HEK293 (cell line): Measurements from ENCODE around the gene BBOX1.
A peak's percentile ranks its signal among the peaks of the same experiment; 100 is the strongest.
"Not testable (repeated sequence)": the region's sequence is repeated elsewhere in the genome, so short reads cannot be mapped to it uniquely, and the experiment has no call there.

ENCODE experiments used
- CTCF ChIA-PET: fragments of 350-600 bp; formaldehyde crosslinking; extraction: SDS; loops from one replicate; lab custom pipeline; 2021; ENCODE audit warnings: antibody characterized with exemption; lab: Yijun Ruan, JAX
- POLR2A ChIA-PET: fragments of 300-600 bp; formaldehyde crosslinking; extraction: SDS; loops from one replicate; lab custom pipeline; 2020; ENCODE audit warnings: antibody characterized with exemption, inconsistent platforms; lab: Yijun Ruan, JAX
- H3K27ac ChIP-seq: fragments of 200-500 bp; sonication (Bioruptor generic); 2 replicates; pipeline ENCODE4 v1.5.1; 2014; ENCODE audit warnings: low read depth, low read length, control low read depth, inconsistent platforms; ENCODE audit errors: extremely low read depth
- H3K36me3 ChIP-seq, 2 experiments: fragments of 200-500 bp in 1 of 2; sonication (Bioruptor generic) in 1 of 2; 1 replicate in 1 of 2; 2 replicates in 1 of 2; pipeline ENCODE4 v1.5.1; 2014 to 2017; ENCODE audit warnings: inconsistent platforms in 2 of 2, low read length in 2 of 2; ENCODE audit not compliant: control insufficient read depth in 2 of 2, insufficient read depth in 1 of 2
- H3K4me1 ChIP-seq: fragments of 200-500 bp; sonication (Bioruptor generic); 2 replicates; pipeline ENCODE4 v1.5.1; 2014; ENCODE audit warnings: mild to moderate bottlenecking, low read length, inconsistent platforms; ENCODE audit not compliant: control insufficient read depth, insufficient read depth
- H3K4me3 ChIP-seq: 2 replicates; pipeline ENCODE4 v1.5.1; 2011; ENCODE audit warnings: low read depth, mild to moderate bottlenecking, control low read depth, low read length, moderate library complexity
- H3K9me3 ChIP-seq: fragments of 200-500 bp; sonication (Bioruptor generic); 2 replicates; pipeline ENCODE4 v1.5.1; 2014; ENCODE audit warnings: low read depth, low read length, inconsistent platforms; ENCODE audit not compliant: control insufficient read depth, insufficient read depth
- BCL11A ChIP-seq: fragments of 450-650 bp; formaldehyde crosslinking; IDR thresholded peaks from 2 replicates; pipeline ENCODE4 v1.5.1; 2016; ENCODE audit warnings: low read depth, missing biosample characterization, missing genetic modification characterization
- FEZF1 ChIP-seq: fragments of 450-650 bp; formaldehyde crosslinking; IDR thresholded peaks from 2 replicates; pipeline ENCODE4 v1.5.1; 2016; ENCODE audit warnings: missing biosample characterization, missing genetic modification characterization
- SETDB1 ChIP-seq: IDR thresholded peaks from one replicate; pipeline ENCODE4 v1.6.1; 2017; ENCODE audit warnings: mild to moderate bottlenecking, low read length, moderate library complexity, mixed read lengths; ENCODE audit not compliant: insufficient read length
- TCF7L2 ChIP-seq: IDR thresholded peaks from 2 replicates; pipeline ENCODE4 v1.6.1; 2011; ENCODE audit warnings: low read depth, mild to moderate bottlenecking, inconsistent platforms, low read length, moderate library complexity, borderline replicate concordance
- WT1 ChIP-seq: fragments of 450-650 bp; formaldehyde crosslinking; IDR thresholded peaks from 2 replicates; pipeline ENCODE4 v1.5.1; 2016; ENCODE audit warnings: missing biosample characterization, missing genetic modification characterization
- ZEB2 ChIP-seq: fragments of 450-650 bp; formaldehyde crosslinking; IDR thresholded peaks from 2 replicates; pipeline ENCODE4 v1.5.1; 2016; ENCODE audit warnings: missing biosample characterization, missing genetic modification characterization
- ZNF18 ChIP-seq: fragments of 450-650 bp; formaldehyde crosslinking; IDR thresholded peaks from 2 replicates; pipeline ENCODE4 v1.5.1; 2016; ENCODE audit warnings: missing biosample characterization, missing genetic modification characterization
- ZNF24 ChIP-seq: fragments of 450-650 bp; formaldehyde crosslinking; IDR thresholded peaks from 2 replicates; pipeline ENCODE4 v1.5.1; 2016; ENCODE audit warnings: missing biosample characterization, missing genetic modification characterization
- ZNF266 ChIP-seq: fragments of 450-650 bp; formaldehyde crosslinking; IDR thresholded peaks from 2 replicates; pipeline ENCODE4 v1.5.1; 2016; ENCODE audit warnings: missing biosample characterization, missing genetic modification characterization, low read depth
- ZNF473 ChIP-seq: fragments of 450-650 bp; formaldehyde crosslinking; IDR thresholded peaks from 2 replicates; pipeline ENCODE4 v1.5.1; 2017; ENCODE audit warnings: missing biosample characterization, missing genetic modification characterization
- ZNF514 ChIP-seq: fragments of 450-650 bp; formaldehyde crosslinking; IDR thresholded peaks from 2 replicates; pipeline ENCODE4 v1.5.1; 2016; ENCODE audit warnings: missing biosample characterization, missing genetic modification characterization
- ZNF549 ChIP-seq: fragments of 450-650 bp; IDR thresholded peaks from 2 replicates; pipeline ENCODE4 v1.5.1; 2018; ENCODE audit warnings: missing biosample characterization, missing genetic modification characterization, mild to moderate bottlenecking, inconsistent platforms, moderate library complexity
- ZNF558 ChIP-seq: fragments of 450-650 bp; formaldehyde crosslinking; IDR thresholded peaks from 2 replicates; pipeline ENCODE4 v1.5.1; 2016; ENCODE audit warnings: missing biosample characterization, missing genetic modification characterization
- ZNF626 ChIP-seq: fragments of 450-650 bp; sonication (Bioruptor Pico); formaldehyde crosslinking; IDR thresholded peaks from 2 replicates; pipeline ENCODE4 v1.5.1; 2018; ENCODE audit warnings: missing biosample characterization, missing genetic modification characterization, inconsistent platforms
- ZNF645 ChIP-seq: fragments of 450-650 bp; formaldehyde crosslinking; IDR thresholded peaks from 2 replicates; pipeline ENCODE4; 2016; ENCODE audit warnings: missing biosample characterization, missing genetic modification characterization
- ZNF707 ChIP-seq: fragments of 450-650 bp; formaldehyde crosslinking; IDR thresholded peaks from 2 replicates; pipeline ENCODE4 v1.5.1; 2016; ENCODE audit warnings: missing biosample characterization, missing genetic modification characterization
- ZNF777 ChIP-seq: fragments of 450-650 bp; formaldehyde crosslinking; IDR thresholded peaks from 2 replicates; pipeline ENCODE4 v1.5.1; 2017; ENCODE audit warnings: missing biosample characterization, missing genetic modification characterization, borderline replicate concordance
- ZSCAN5A ChIP-seq: fragments of 450-650 bp; formaldehyde crosslinking; IDR thresholded peaks from 2 replicates; pipeline ENCODE4 v1.5.1; 2016; ENCODE audit warnings: missing biosample characterization, missing genetic modification characterization

BBOX1 gene

GRCh38 chr11:27088353-27088752, 47.7 kb downstream of the BBOX1 start (continued):
- peak; percentile 72; the same call in 1 of the 2 replicates for TF ChIP-seq TCF7L2
- 0 out of 2 replicates have a peak, but pooled peaks have one; percentile 22 for TF ChIP-seq ZNF18 (tag by site-specific recombination)
- peak; percentile 88 for TF ChIP-seq FEZF1 (tag by site-specific recombination)

- CTCF ChIA-PET, result no interaction called here
These were observed 49.1 kb downstream of the BBOX1 start for GRCh38 chr11:27089746-27090145.

GRCh38 chr11:27090357-27090948, 49.8 kb downstream of the BBOX1 start:
- POLR2A ChIA-PET, H3K4me3 ChIP-seq, CTCF ChIA-PET: not testable (repeated sequence)

More at GRCh38 chr11:27089746-27090145, 49.1 kb downstream of the BBOX1 start:
- H3K9me3 ChIP-seq, result no peaks in the 10 kb centered on the region
- POLR2A ChIA-PET, result no interaction called here
- TF ChIP-seq ZNF777 (tag by site-specific recombination) (no peak), ZNF24 (tag by site-specific recombination) (no peak), ZNF18 (tag by site-specific recombination) (no peak), ZNF473 (tag by site-specific recombination) (no peak), ZNF707 (no peak), BCL11A (no peak), ZSCAN5A (tag by site-specific recombination) (no peak), FEZF1 (tag by site-specific recombination) (peak; percentile 23; the same call in 1 of the 2 replicates), ZNF645 (no peak), WT1 (tag by site-specific recombination) (peak; percentile 86), ZEB2 (tag by site-specific recombination) (no peak), ZNF266 (tag by site-specific recombination) (no peak), ZNF514 (tag by site-specific recombination) (no peak), ZNF549 (tag by site-specific recombination) (no peak)
- H3K4me3 ChIP-seq, result no peak overlapping the region
- H3K27ac ChIP-seq, result peak overlapping the region; percentile 77
- peaks cover 23% of the 10 kb centered on the region for H3K4me1 ChIP-seq
- no peaks in the 10 kb centered on the region for H3K36me3 ChIP-seq

More at GRCh38 chr11:27090357-27090948, 49.8 kb downstream of the BBOX1 start:
- TF ChIP-seq FEZF1 (tag by site-specific recombination) (peak; percentile 9; the same call in 1 of the 2 replicates), ZNF549 (tag by site-specific recombination) (0 out of 2 replicates have a peak, but pooled peaks have one; percentile 17), ZNF558 (tag by site-specific recombination) (0 out of 2 replicates have a peak, but pooled peaks have one; percentile 18), SETDB1 (peak; percentile 96), ZNF626 (tag by site-specific recombination) (0 out of 2 replicates have a peak, but pooled peaks have one; percentile 35)
- H3K9me3 ChIP-seq, H3K36me3 ChIP-seq: not testable (repeated sequence)
- Histone ChIP-seq H3K27ac (peak overlapping the region; percentile 77), H3K4me1 (peaks cover 20% of the 10 kb centered on the region)
